OCI-LY7 (cell line): ENCODE data around the gene CD81. TPM values are rescaled to one million over a fixed set of nuclear protein-coding genes. Genes with fewer than 3 reads are reported as not detected.

Experiments
- BruUV-seq: library from RNA; stranded (reverse); fragments of 400-500 nt; replicated peaks from 2 replicates; lab custom pipeline; 2021; lab: Mats Ljungman, UMichigan
- CTCF ChIA-PET: fragments of 300-600 bp; sonication (Branson Sonifier 250); formaldehyde crosslinking; loops from one replicate; lab custom pipeline; 2022; ENCODE audit warnings: antibody characterized with exemption; ENCODE audit not compliant: unreplicated experiment; lab: Charles Lee
- POLR2A ChIA-PET: fragments of 300-600 bp; sonication (Branson Sonifier 250); formaldehyde crosslinking; loops from one replicate; lab custom pipeline; 2022; ENCODE audit warnings: antibody characterized with exemption; lab: Charles Lee
- DNase-seq: peaks from one replicate; pipeline ENCODE4 v3.0.0-alpha.2; 2015; ENCODE audit warnings: low spot score
- H2AFZ ChIP-seq: fragments of 200-600 bp; sonication (generic), shearing (Covaris generic); 2 replicates; pipeline ENCODE4 v1.6.1; 2014; ENCODE audit warnings: mild to moderate bottlenecking, antibody characterized with exemption, low read length, moderate library complexity
- H3K27ac ChIP-seq: fragments of 200-600 bp; sonication (generic); 2 replicates; pipeline ENCODE4 v1.5.1; 2014; ENCODE audit warnings: mixed run types, low read depth, mild to moderate bottlenecking, moderate library complexity, low read length, inconsistent platforms; ENCODE audit not compliant: poor library complexity, severe bottlenecking
- H3K36me3 ChIP-seq: fragments of 200-600 bp; sonication (generic); 2 replicates; pipeline ENCODE4 v1.6.1; 2014; ENCODE audit warnings: mild to moderate bottlenecking, antibody characterized with exemption, low read length, moderate library complexity, mixed read lengths; ENCODE audit not compliant: insufficient read depth
- H3K4me1 ChIP-seq: fragments of 200-600 bp; sonication (generic); 2 replicates; pipeline ENCODE4 v1.5.1; 2014; ENCODE audit warnings: mild to moderate bottlenecking, low read length; ENCODE audit not compliant: insufficient read depth, poor library complexity, severe bottlenecking
- H3K4me2 ChIP-seq: fragments of 200-600 bp; sonication (generic); 2 replicates; pipeline ENCODE4 v1.6.1; 2014; ENCODE audit warnings: mild to moderate bottlenecking, low read length
- H3K4me3 ChIP-seq: fragments of 200-600 bp; sonication (generic); 2 replicates; pipeline ENCODE4 v1.5.1; 2014; ENCODE audit warnings: mild to moderate bottlenecking, low read depth, low read length; ENCODE audit not compliant: poor library complexity, severe bottlenecking
- H3K79me2 ChIP-seq: fragments of 200-600 bp; sonication (generic); 2 replicates; pipeline ENCODE4 v1.6.1; 2016; ENCODE audit warnings: low read depth, mild to moderate bottlenecking, low read length, moderate library complexity, mixed read lengths; ENCODE audit not compliant: insufficient read depth
- H3K9me2 ChIP-seq: fragments of 200-600 bp; sonication (generic); 2 replicates; pipeline ENCODE4 v1.6.1; 2016; ENCODE audit warnings: mild to moderate bottlenecking, low read length, mixed read lengths; ENCODE audit not compliant: insufficient read depth
- H3K9me3 ChIP-seq: fragments of 200-600 bp; sonication (generic); 2 replicates; pipeline ENCODE4 v1.6.1; 2014; ENCODE audit warnings: mild to moderate bottlenecking, mixed run types, low read length, mixed read lengths
- H4K20me1 ChIP-seq: fragments of 200-600 bp; sonication (generic); 2 replicates; pipeline ENCODE4 v1.6.1; 2014; ENCODE audit warnings: mild to moderate bottlenecking, antibody characterized with exemption, low read length, moderate library complexity, mixed read lengths; ENCODE audit not compliant: insufficient read depth
- EZH2phosphoT487 ChIP-seq: fragments of 200-600 bp; sonication (generic); IDR thresholded peaks from 2 replicates; pipeline ENCODE4 v1.6.1; 2018; ENCODE audit warnings: low read depth, borderline replicate concordance, mild to moderate bottlenecking, mixed run types, antibody characterized with exemption, low read length, moderate library complexity, mixed read lengths
- intact Hi-C: fragments of 100-400 bp; cut with micrococcal nuclease; formaldehyde crosslinking; loops from one replicate; pipeline ENCODE4 v1.10.0; 2022; ENCODE audit not compliant: unreplicated experiment
- total RNA-seq, 2 experiments: library from RNA; depleted of rRNA in 1 of 2; stranded (reverse); fragments of >200 nt in 1 of 2; shearing (Covaris generic) in 1 of 2; gene quantifications; 2 replicates each; pipeline ENCODE4 v1.2.3, GENCODE V29; 2014 to 2022
- TF ChIP-seq, protein P1 (sequence below): fragments of 200-600 bp; sonication (generic); conservative IDR thresholded peaks from 2 replicates; pipeline ENCODE4 v1.5.1; 2014; ENCODE audit warnings: mild to moderate bottlenecking, antibody characterized with exemption, low read length, moderate library complexity, mixed read lengths

Gene CD81
- total RNA-seq, 2 experiments from 2014 or later = 290 to 343 TPM

DNA sequence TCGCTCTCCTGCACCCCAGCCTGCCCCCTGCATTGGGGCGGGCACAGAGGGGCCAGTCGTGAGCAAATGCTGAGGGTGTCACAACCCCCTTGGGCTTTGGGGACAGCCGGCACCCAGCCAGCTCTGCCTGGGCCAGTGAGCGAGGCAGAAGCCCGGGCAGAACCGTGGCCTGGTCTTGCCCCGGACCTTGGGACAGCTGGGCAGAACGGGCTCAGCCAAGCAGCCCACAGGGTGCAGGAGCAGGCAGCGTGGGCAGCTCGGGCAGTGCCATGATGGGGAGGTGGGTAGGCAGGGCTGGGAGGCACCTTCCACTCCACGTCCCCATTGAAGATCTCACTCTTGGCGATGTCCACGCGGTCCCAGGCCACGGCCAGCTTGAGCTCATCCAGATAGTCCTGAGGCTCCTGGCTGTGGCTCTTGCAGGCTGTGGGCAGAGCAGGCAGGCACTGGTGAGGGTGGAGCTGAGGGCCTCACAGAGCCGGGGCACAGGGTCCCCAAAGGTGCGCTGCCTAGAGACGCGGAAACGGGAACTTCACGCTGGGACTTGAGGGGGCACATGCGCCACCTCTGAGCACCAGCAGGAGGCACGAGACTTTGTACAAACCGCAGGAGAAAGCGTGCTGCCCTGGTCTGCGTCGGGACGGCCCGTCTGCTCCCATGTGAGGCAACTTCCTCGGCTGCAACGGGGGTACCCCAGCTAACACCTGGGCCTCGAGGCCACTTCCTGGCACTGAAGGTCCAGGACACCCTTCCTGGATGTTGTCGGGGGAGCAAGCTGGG, 38.7 kb downstream of the CD81 start:
- no peaks in the 10 kb centered on the region for H3K36me3 ChIP-seq
- H3K27ac ChIP-seq = no peak overlapping the region
- BruUV-seq = no TSS peak
- ChIA-PET POLR2A (no interaction called here), CTCF (no interaction called here)
- no peaks in the 10 kb centered on the region for H3K9me2 ChIP-seq
- H2AFZ ChIP-seq = no peak overlapping the region
- H3K4me1 ChIP-seq = no peaks in the 10 kb centered on the region
- H4K20me1 ChIP-seq = no peaks in the 10 kb centered on the region
- DNase-seq = no peak
- no peak overlapping the region for H3K4me3 ChIP-seq
- no peak for TF ChIP-seq EZH2phosphoT487
- TF ChIP-seq, protein P1, sequence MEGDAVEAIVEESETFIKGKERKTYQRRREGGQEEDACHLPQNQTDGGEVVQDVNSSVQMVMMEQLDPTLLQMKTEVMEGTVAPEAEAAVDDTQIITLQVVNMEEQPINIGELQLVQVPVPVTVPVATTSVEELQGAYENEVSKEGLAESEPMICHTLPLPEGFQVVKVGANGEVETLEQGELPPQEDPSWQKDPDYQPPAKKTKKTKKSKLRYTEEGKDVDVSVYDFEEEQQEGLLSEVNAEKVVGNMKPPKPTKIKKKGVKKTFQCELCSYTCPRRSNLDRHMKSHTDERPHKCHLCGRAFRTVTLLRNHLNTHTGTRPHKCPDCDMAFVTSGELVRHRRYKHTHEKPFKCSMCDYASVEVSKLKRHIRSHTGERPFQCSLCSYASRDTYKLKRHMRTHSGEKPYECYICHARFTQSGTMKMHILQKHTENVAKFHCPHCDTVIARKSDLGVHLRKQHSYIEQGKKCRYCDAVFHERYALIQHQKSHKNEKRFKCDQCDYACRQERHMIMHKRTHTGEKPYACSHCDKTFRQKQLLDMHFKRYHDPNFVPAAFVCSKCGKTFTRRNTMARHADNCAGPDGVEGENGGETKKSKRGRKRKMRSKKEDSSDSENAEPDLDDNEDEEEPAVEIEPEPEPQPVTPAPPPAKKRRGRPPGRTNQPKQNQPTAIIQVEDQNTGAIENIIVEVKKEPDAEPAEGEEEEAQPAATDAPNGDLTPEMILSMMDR = no peak
- no peaks in the 10 kb centered on the region for H3K79me2 ChIP-seq
- no peak overlapping the region for H3K4me2 ChIP-seq
- no peaks in the 10 kb centered on the region for H3K9me3 ChIP-seq
- intact Hi-C loops = no loop called here

DNA sequence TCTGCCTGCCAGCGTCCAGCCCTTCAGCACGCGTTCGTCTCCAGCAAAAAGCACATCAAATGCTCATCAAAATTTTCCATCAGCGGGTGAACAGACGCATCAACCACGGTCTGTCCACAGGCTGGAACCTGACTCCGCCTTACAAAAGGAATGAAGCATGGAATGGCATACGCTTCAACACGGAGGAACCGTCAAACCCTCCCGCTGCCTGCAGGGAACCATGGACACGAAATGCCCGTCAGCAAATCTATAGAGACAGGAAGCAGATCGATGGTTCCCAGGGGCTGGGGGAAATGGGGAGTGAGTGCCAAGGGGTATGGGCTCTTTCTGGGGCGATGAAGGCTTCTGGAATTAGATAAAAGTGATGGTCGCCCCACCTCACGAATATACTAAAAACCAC, 39.7 kb downstream of the CD81 start:
- no peak overlapping the region for H3K27ac ChIP-seq
- H3K79me2 ChIP-seq = no peaks in the 10 kb centered on the region
- BruUV-seq = no TSS peak
- intact Hi-C loops = no loop called here
- DNase-seq = no peak
- no peak overlapping the region for H2AFZ ChIP-seq
- no peaks in the 10 kb centered on the region for H4K20me1 ChIP-seq
- H3K4me2 ChIP-seq = no peak overlapping the region
- H3K36me3 ChIP-seq = no peaks in the 10 kb centered on the region
- H3K9me2 ChIP-seq = no peaks in the 10 kb centered on the region
- H3K9me3 ChIP-seq = no peaks in the 10 kb centered on the region
- no peaks in the 10 kb centered on the region for H3K4me1 ChIP-seq
- CTCF ChIA-PET = interaction anchor here (4.7 kb wide), 1 partner anchor 111 kb away, joined by 44 read pairs; no protein-coding TSS in a partner anchor
- H3K4me3 ChIP-seq = no peak overlapping the region
- POLR2A ChIA-PET = no interaction called here
- TF ChIP-seq EZH2phosphoT487 = no peak
- TF ChIP-seq, protein P1 = no peak
